AG04449 (cell line): ENCODE measurements around the gene TLR6.
"Not testable (repeated sequence)": the region's sequence is repeated elsewhere in the genome, so short reads cannot be mapped to it uniquely, and the experiment has no call there.

Experiments
- CTCF ChIA-PET: fragments of 350-600 bp; formaldehyde crosslinking; extraction: SDS; loops from one replicate; lab custom pipeline; 2021; ENCODE audit warnings: antibody characterized with exemption; lab: Yijun Ruan, JAX
- POLR2A ChIA-PET: fragments of 400-600, 350-600 bp; formaldehyde crosslinking; extraction: SDS; loops from one replicate; lab custom pipeline; 2020; ENCODE audit warnings: antibody characterized with exemption, inconsistent platforms; lab: Yijun Ruan, JAX
- DNase-seq: peaks from one replicate; pipeline ENCODE4 v3.0.0-alpha.2; 2010; ENCODE audit warnings: low read depth, low spot score
- H3K4me3 ChIP-seq: 2 replicates; pipeline ENCODE4 v1.5.1; 2011; ENCODE audit warnings: low read depth, mild to moderate bottlenecking, control low read depth, low read length
- TF ChIP-seq, protein P1 (sequence below): IDR thresholded peaks from one replicate; pipeline ENCODE4 v1.5.1; 2011; ENCODE audit warnings: mild to moderate bottlenecking, moderate library complexity, low read length, control low read depth, inconsistent platforms; ENCODE audit not compliant: insufficient read depth; ENCODE audit errors: missing control alignments

Gene TLR6

DNA sequence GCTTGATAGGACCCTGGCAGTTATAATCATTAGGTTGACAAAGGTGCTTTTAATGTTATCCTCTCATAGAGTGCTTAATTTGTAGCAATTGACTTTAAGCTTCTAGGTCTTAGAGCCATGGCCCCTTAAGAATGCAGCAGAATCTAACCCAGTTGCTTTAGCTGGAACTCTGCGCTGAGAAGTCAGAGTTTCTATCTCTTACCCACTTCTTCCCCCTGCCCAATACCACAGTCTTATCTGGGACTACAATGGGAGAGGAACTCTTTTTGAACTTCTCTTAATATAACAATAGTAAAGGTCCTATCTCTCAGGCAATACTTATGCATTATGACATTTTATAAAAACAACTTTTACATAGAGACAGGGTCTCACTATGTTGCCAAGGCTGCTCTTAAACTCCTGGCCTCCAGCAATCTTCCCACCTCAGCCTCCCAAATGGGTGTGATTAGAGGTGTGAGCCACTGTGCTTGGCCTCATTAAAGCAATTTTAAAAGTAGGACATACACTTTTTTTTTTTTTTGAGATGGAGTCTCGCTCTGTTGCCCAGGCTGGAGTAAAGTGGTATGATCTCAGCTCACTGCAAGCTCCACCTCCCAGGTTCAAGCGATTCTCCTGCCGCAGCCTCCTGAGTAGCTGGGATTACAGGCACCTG, 75.7 kb downstream of the TLR6 start:
- DNase-seq, result no peak
- CTCF ChIA-PET, result interaction anchor here (1.1 to 8.5 kb wide), 11 partner anchors 9 to 719 kb away, joined by 3 to 191 read pairs (median 15); partner anchors contain the start of genes TLR1 and TLR6
- no peak overlapping the region for H3K4me3 ChIP-seq
- TF ChIP-seq, protein P1, sequence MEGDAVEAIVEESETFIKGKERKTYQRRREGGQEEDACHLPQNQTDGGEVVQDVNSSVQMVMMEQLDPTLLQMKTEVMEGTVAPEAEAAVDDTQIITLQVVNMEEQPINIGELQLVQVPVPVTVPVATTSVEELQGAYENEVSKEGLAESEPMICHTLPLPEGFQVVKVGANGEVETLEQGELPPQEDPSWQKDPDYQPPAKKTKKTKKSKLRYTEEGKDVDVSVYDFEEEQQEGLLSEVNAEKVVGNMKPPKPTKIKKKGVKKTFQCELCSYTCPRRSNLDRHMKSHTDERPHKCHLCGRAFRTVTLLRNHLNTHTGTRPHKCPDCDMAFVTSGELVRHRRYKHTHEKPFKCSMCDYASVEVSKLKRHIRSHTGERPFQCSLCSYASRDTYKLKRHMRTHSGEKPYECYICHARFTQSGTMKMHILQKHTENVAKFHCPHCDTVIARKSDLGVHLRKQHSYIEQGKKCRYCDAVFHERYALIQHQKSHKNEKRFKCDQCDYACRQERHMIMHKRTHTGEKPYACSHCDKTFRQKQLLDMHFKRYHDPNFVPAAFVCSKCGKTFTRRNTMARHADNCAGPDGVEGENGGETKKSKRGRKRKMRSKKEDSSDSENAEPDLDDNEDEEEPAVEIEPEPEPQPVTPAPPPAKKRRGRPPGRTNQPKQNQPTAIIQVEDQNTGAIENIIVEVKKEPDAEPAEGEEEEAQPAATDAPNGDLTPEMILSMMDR, result no peak
- POLR2A ChIA-PET, result no interaction called here

- DNase-seq, result no peak
- H3K4me3 ChIP-seq, result no peak overlapping the region
- ChIA-PET POLR2A (no interaction called here), CTCF (interaction anchor here (1.1 to 8.5 kb wide), 6 partner anchors 11 to 605 kb away, joined by 3 to 191 read pairs (median 74); partner anchors contain the start of genes TLR1 and TLR6)
- TF ChIP-seq, protein P1, result no peak
These were observed 76.8 kb downstream of the TLR6 start for GRCh38 chr4:38779790-38780189.

DNA sequence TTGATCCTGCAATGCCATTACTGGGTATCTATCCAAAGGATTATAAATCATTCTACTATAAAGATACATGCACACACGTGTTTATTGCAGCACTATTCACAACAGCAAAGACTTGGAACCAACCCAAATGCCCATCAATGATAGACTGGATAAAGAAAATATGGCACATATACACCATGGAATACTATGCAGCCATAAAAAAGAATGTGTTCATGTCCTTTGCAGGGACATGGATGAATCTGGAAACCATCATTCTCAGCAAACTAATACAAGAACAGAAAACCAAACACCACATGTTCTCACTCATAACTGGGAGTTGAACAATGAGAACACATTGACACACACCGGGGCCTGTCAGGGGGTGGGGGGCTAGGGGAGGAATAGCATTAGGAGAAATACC, 78.7 kb downstream of the TLR6 start:
- H3K4me3 ChIP-seq, DNase-seq, POLR2A ChIA-PET: not testable (repeated sequence)
- CTCF ChIA-PET, result interaction anchor here (2.5 to 2.9 kb wide), 2 partner anchors 12 to 18 kb away, joined by 10 to 20 read pairs; no protein-coding TSS in a partner anchor

- TF ChIP-seq, protein P1, result no peak
- POLR2A ChIA-PET, result no interaction called here
- no peak overlapping the region for H3K4me3 ChIP-seq
- CTCF ChIA-PET, result interaction anchor here (2.0 to 2.9 kb wide), 3 partner anchors 10 to 85 kb away, joined by 5 to 20 read pairs (median 10); no protein-coding TSS in a partner anchor
- DNase-seq, result no peak
These were observed 81.3 kb downstream of the TLR6 start for GRCh38 chr4:38775326-38775725.

- no peak overlapping the region for H3K4me3 ChIP-seq
- ChIA-PET CTCF (interaction anchor here (7.0 to 11.2 kb wide), 2 partner anchors 8 to 14 kb away, joined by 85 to 125 read pairs; partner anchors contain the start of gene TLR10), POLR2A (no interaction called here)
- TF ChIP-seq, protein P1, result no peak
- DNase-seq, result no peak
These were observed 82.2 kb downstream of the TLR6 start for GRCh38 chr4:38774181-38774955.
